BJ (cell line): ENCODE data around the gene C1orf50. TPM values are rescaled to one million over a fixed set of nuclear protein-coding genes. Genes with fewer than 3 reads are reported as not detected.

ENCODE experiments used
- CTCF ChIA-PET: fragments of 350-600 bp; formaldehyde crosslinking; extraction: SDS; loops from one replicate; lab custom pipeline; 2021; ENCODE audit warnings: antibody characterized with exemption, inconsistent platforms; lab: Yijun Ruan, JAX
- POLR2A ChIA-PET: fragments of 300-600 bp; sonication (Branson Sonifier 250); formaldehyde crosslinking; extraction: SDS; loops from one replicate; lab custom pipeline; 2021; ENCODE audit warnings: antibody characterized with exemption; lab: Charles Lee
- DNase-seq: peaks from one replicate; pipeline ENCODE4 v3.0.0-alpha.2; 2011; ENCODE audit warnings: low read depth
- H3K27me3 ChIP-seq: 2 replicates; pipeline ENCODE4 v1.6.0; 2011; ENCODE audit warnings: low read length; ENCODE audit not compliant: control insufficient read depth, insufficient read depth
- H3K36me3 ChIP-seq: 2 replicates; pipeline ENCODE4 v1.5.1; 2011; ENCODE audit warnings: low read length; ENCODE audit not compliant: control insufficient read depth, insufficient read depth
- H3K4me3 ChIP-seq: 2 replicates; pipeline ENCODE4 v1.5.1; 2011; ENCODE audit warnings: low read depth, mild to moderate bottlenecking, control low read depth, low read length
- CTCF ChIP-seq: IDR thresholded peaks from 2 replicates; pipeline ENCODE4 v1.5.1; 2011; ENCODE audit warnings: low read depth, mild to moderate bottlenecking, control low read depth, inconsistent platforms, low read length, moderate library complexity; ENCODE audit not compliant: insufficient read depth
- polyA plus RNA-seq: library from polyadenylated mRNA; depleted of rRNA; stranded (reverse); fragments of >200 nt; gene quantifications from 2 replicates; pipeline ENCODE4 v1.2.3, GENCODE V29; 2011

The C1orf50 gene
- polyA plus RNA-seq, 1 experiment: 2.0 TPM

GRCh38 chr1:42817976-42818375 lies 50.9 kb downstream of the C1orf50 start:
- TF ChIP-seq CTCF: no peak
- POLR2A ChIA-PET: interaction anchor here (1.0 kb wide), 2 partner anchors 29 to 51 kb away, joined by 3 read pairs; partner anchors contain the start of gene P3H1
- no peaks in the 10 kb centered on the region for H3K36me3 ChIP-seq
- no peak overlapping the region for H3K4me3 ChIP-seq
- no peak for DNase-seq
- CTCF ChIA-PET: interaction anchor here (1.3 to 2.2 kb wide), 3 partner anchors 20 to 255 kb away, joined by 3 to 6 read pairs (median 4); no protein-coding TSS in a partner anchor
- no peaks in the 10 kb centered on the region for H3K27me3 ChIP-seq

GRCh38 chr1:42820813-42821212 lies 53.8 kb downstream of the C1orf50 start:
- ChIA-PET CTCF (interaction anchor here (1.3 to 1.4 kb wide), 2 partner anchors 9 to 43 kb away, joined by 4 to 6 read pairs; no protein-coding TSS in a partner anchor), POLR2A (no interaction called here)
- TF ChIP-seq CTCF: no peak
- no peak for DNase-seq
- Histone ChIP-seq H3K4me3 (no peak overlapping the region), H3K36me3 (no peaks in the 10 kb centered on the region), H3K27me3 (no peaks in the 10 kb centered on the region)

- Histone ChIP-seq H3K4me3 (no peak overlapping the region), H3K36me3 (no peaks in the 10 kb centered on the region), H3K27me3 (no peaks in the 10 kb centered on the region)
- TF ChIP-seq CTCF: no peak
- CTCF ChIA-PET: interaction anchor here (1.3 kb wide), 1 partner anchor 43 kb away, joined by 6 read pairs; no protein-coding TSS in a partner anchor
- no peak for DNase-seq
- POLR2A ChIA-PET: interaction anchor here (0.6 kb wide), 3 partner anchors 31 to 1469 kb away, joined by 4 to 10 read pairs (median 4); no protein-coding TSS in a partner anchor
Measured at GRCh38 chr1:42821690-42822089, 54.6 kb downstream of the C1orf50 start.

- POLR2A ChIA-PET: interaction anchor here (0.6 kb wide), 1 partner anchor 31 kb away, joined by 9 read pairs; no protein-coding TSS in a partner anchor
- peak; percentile 84 for DNase-seq
- no peaks in the 10 kb centered on the region for H3K27me3 ChIP-seq
- no peak for TF ChIP-seq CTCF
- no peaks in the 10 kb centered on the region for H3K36me3 ChIP-seq
- CTCF ChIA-PET: no interaction called here
- H3K4me3 ChIP-seq: no peak overlapping the region
Measured at GRCh38 chr1:42822800-42823392, 55.8 kb downstream of the C1orf50 start.

- no peaks in the 10 kb centered on the region for H3K36me3 ChIP-seq
- ChIA-PET POLR2A (no interaction called here), CTCF (interaction anchor here (0.8 to 1.1 kb wide), 2 partner anchors 10 to 98 kb away, joined by 3 read pairs; no protein-coding TSS in a partner anchor)
- DNase-seq: no peak
- no peak for TF ChIP-seq CTCF
- H3K4me3 ChIP-seq: no peak overlapping the region
- no peaks in the 10 kb centered on the region for H3K27me3 ChIP-seq
Measured at GRCh38 chr1:42824481-42825035, 57.5 kb downstream of the C1orf50 start.
